ENCODE measurements around the gene AP2S1.
A peak's percentile ranks its signal among the peaks of the same experiment; 100 is the strongest.
"Not testable (repeated sequence)": the region's sequence is repeated elsewhere in the genome, so short reads cannot be mapped to it uniquely, and the experiment has no call there.

Gene AP2S1

GRCh38 chr19:46850228-46851203, at the start of gene AP2S1:
AP2S1 (minus strand) TSS chr19:46850846; CDS start chr19:46850766, 80 bp downstream.
- peak; percentile 99 for DNase-seq

GRCh38 chr19:46900341-46900740, 49.7 kb upstream of the AP2S1 start:
- no peak for DNase-seq

- no peak for DNase-seq
Observed at GRCh38 chr19:46898731-46899130, 48.1 kb upstream of the AP2S1 start.

- DNase-seq: no peak
Observed at GRCh38 chr19:46896076-46896794, 45.6 kb upstream of the AP2S1 start.

GRCh38 chr19:46892252-46893179, 41.9 kb upstream of the AP2S1 start:
- DNase-seq: no peak

GRCh38 chr19:46890423-46891170, 40.0 kb upstream of the AP2S1 start:
- DNase-seq: no peak

GRCh38 chr19:46887240-46887782, 36.7 kb upstream of the AP2S1 start:
- DNase-seq: no peak

GRCh38 chr19:46886546-46887239, 36.0 kb upstream of the AP2S1 start:
- no peak for DNase-seq

- DNase-seq: no peak
Observed at GRCh38 chr19:46885411-46885810, 34.8 kb upstream of the AP2S1 start.

- DNase-seq: not testable (repeated sequence)
Observed at GRCh38 chr19:46882751-46883150, 32.1 kb upstream of the AP2S1 start.

GRCh38 chr19:46882034-46882433, 31.4 kb upstream of the AP2S1 start:
- no peak for DNase-seq

GRCh38 chr19:46881092-46881491, 30.4 kb upstream of the AP2S1 start:
- DNase-seq: no peak

- no peak for DNase-seq
Observed at GRCh38 chr19:46880431-46880830, 29.8 kb upstream of the AP2S1 start.

- no peak for DNase-seq
Observed at GRCh38 chr19:46878613-46879375, 28.1 kb upstream of the AP2S1 start.

GRCh38 chr19:46875657-46876056, 25.0 kb upstream of the AP2S1 start:
- no peak for DNase-seq

GRCh38 chr19:46875234-46875633, 24.6 kb upstream of the AP2S1 start:
- no peak for DNase-seq

GRCh38 chr19:46872967-46873366, 22.3 kb upstream of the AP2S1 start:
- DNase-seq: no peak

- not testable (repeated sequence) for DNase-seq
Observed at GRCh38 chr19:46871173-46871572, 20.5 kb upstream of the AP2S1 start.

- DNase-seq: no peak
Observed at GRCh38 chr19:46868025-46868802, 17.6 kb upstream of the AP2S1 start.
